Ectodermal cell (in vitro differentiated cells): ENCODE results near the gene PDLIM4.

Experiments
- H3K27ac ChIP-seq: 2 replicates; pipeline ENCODE4 v1.7.0; 2013; ENCODE audit warnings: mild to moderate bottlenecking, low read depth, low read length; ENCODE audit not compliant: insufficient read depth, poor library complexity, severe bottlenecking
- H3K27me3 ChIP-seq: 2 replicates; pipeline ENCODE4 v1.7.0; 2013; ENCODE audit warnings: mild to moderate bottlenecking, low read length; ENCODE audit not compliant: insufficient read depth, control insufficient read depth, poor library complexity, severe bottlenecking
- H3K36me3 ChIP-seq: one replicate; pipeline ENCODE4 v1.7.0; 2013; ENCODE audit warnings: low read length; ENCODE audit not compliant: control insufficient read depth, insufficient read depth
- H3K4me1 ChIP-seq: one replicate; pipeline ENCODE4 v1.7.0; 2013; ENCODE audit warnings: low read length; ENCODE audit not compliant: control insufficient read depth, insufficient read depth
- H3K4me3 ChIP-seq: 2 replicates; pipeline ENCODE4 v1.7.0; 2013; ENCODE audit warnings: low read depth, low read length, control low read depth; ENCODE audit not compliant: insufficient read depth
- H3K9me3 ChIP-seq: 2 replicates; pipeline ENCODE4 v1.7.0; 2013; ENCODE audit warnings: mild to moderate bottlenecking, low read length, moderate library complexity; ENCODE audit not compliant: control insufficient read depth
- WGBS, 2 experiments: methylation state at CpG; one replicate each; pipeline ENCODE4 v1.1.7; 2013; ENCODE audit warnings: missing lambda C conversion rate in 2 of 2; 5-methylcytosine and 5-hydroxymethylcytosine counted together

Gene PDLIM4

GRCh38 chr5:132260714-132261551, 3.4 kb downstream of the PDLIM4 start:
- H3K27ac ChIP-seq = no peak overlapping the region
- H3K27me3 ChIP-seq = peaks cover 16% of the 10 kb centered on the region
- no peaks in the 10 kb centered on the region for H3K9me3 ChIP-seq
- no peaks in the 10 kb centered on the region for H3K36me3 ChIP-seq
- H3K4me3 ChIP-seq = no peak overlapping the region
- H3K4me1 ChIP-seq = peaks cover 33% of the 10 kb centered on the region
- WGBS, 2 experiments = 60 to 72% methylated on average over 6 of the region's 6 CpGs

- H3K4me3 ChIP-seq = no peak overlapping the region
- 93 to 95% methylated on average over 7 of the region's 7 CpGs for WGBS, 2 experiments
- peaks cover 33% of the 10 kb centered on the region for H3K4me1 ChIP-seq
- no peaks in the 10 kb centered on the region for H3K9me3 ChIP-seq
- H3K36me3 ChIP-seq = no peaks in the 10 kb centered on the region
- H3K27me3 ChIP-seq = peaks cover 7% of the 10 kb centered on the region
- H3K27ac ChIP-seq = no peak overlapping the region
These were observed 4.7 kb downstream of the PDLIM4 start for GRCh38 chr5:132261881-132262845.

GRCh38 chr5:132262882-132263547, 5.5 kb downstream of the PDLIM4 start:
- no peaks in the 10 kb centered on the region for H3K36me3 ChIP-seq
- WGBS, 2 experiments = 97% methylated on average over 2 of the region's 2 CpGs
- peaks cover 30% of the 10 kb centered on the region for H3K4me1 ChIP-seq
- no peak overlapping the region for H3K4me3 ChIP-seq
- H3K9me3 ChIP-seq = no peaks in the 10 kb centered on the region
- peaks cover 2% of the 10 kb centered on the region for H3K27me3 ChIP-seq
- H3K27ac ChIP-seq = no peak overlapping the region

GRCh38 chr5:132263548-132264261, 6.2 kb downstream of the PDLIM4 start:
- H3K27ac ChIP-seq = no peak overlapping the region
- H3K27me3 ChIP-seq = no peaks in the 10 kb centered on the region
- H3K36me3 ChIP-seq = no peaks in the 10 kb centered on the region
- H3K9me3 ChIP-seq = no peaks in the 10 kb centered on the region
- H3K4me3 ChIP-seq = no peak overlapping the region
- H3K4me1 ChIP-seq = peaks cover 30% of the 10 kb centered on the region
- 86 to 88% methylated on average over 6 to 7 of the region's 7 CpGs for WGBS, 2 experiments

- WGBS, 2 experiments = 82 to 84% methylated on average over 4 of the region's 4 CpGs
- Histone ChIP-seq H3K4me3 (no peak overlapping the region), H3K36me3 (no peaks in the 10 kb centered on the region), H3K9me3 (no peaks in the 10 kb centered on the region), H3K27ac (no peak overlapping the region), H3K27me3 (no peaks in the 10 kb centered on the region), H3K4me1 (peaks cover 29% of the 10 kb centered on the region)
These were observed 7.2 kb downstream of the PDLIM4 start for GRCh38 chr5:132264546-132265335.

- H3K36me3 ChIP-seq = no peaks in the 10 kb centered on the region
- H3K4me1 ChIP-seq = peaks cover 21% of the 10 kb centered on the region
- no peaks in the 10 kb centered on the region for H3K9me3 ChIP-seq
- H3K27me3 ChIP-seq = no peaks in the 10 kb centered on the region
- no peak overlapping the region for H3K27ac ChIP-seq
- WGBS, 2 experiments = 75 to 81% methylated on average over 8 of the region's 8 CpGs
- H3K4me3 ChIP-seq = no peak overlapping the region
These were observed 8.0 kb downstream of the PDLIM4 start for GRCh38 chr5:132265336-132266030.

- H3K36me3 ChIP-seq = no peaks in the 10 kb centered on the region
- no peak overlapping the region for H3K27ac ChIP-seq
- H3K4me3 ChIP-seq = no peak overlapping the region
- H3K4me1 ChIP-seq = peaks cover 16% of the 10 kb centered on the region
- no peaks in the 10 kb centered on the region for H3K9me3 ChIP-seq
- H3K27me3 ChIP-seq = no peaks in the 10 kb centered on the region
- whole genome bisulfite sequencing, 2 experiments = 90 to 93% methylated on average over 7 of the region's 7 CpGs
These were observed 8.7 kb downstream of the PDLIM4 start for GRCh38 chr5:132266031-132266835.

- Histone ChIP-seq H3K27ac (no peak overlapping the region), H3K36me3 (no peaks in the 10 kb centered on the region)
- 93 to 96% methylated on average over 1 of the region's 1 CpG for WGBS, 2 experiments
These were observed 9.3 kb downstream of the PDLIM4 start for GRCh38 chr5:132266836-132267160.

More at GRCh38 chr5:132266836-132267160, 9.3 kb downstream of the PDLIM4 start:
- no peaks in the 10 kb centered on the region for H3K27me3 ChIP-seq
- peaks cover 16% of the 10 kb centered on the region for H3K4me1 ChIP-seq
- H3K4me3 ChIP-seq = no peak overlapping the region
- H3K9me3 ChIP-seq = no peaks in the 10 kb centered on the region
